IMR-90 (cell line): ENCODE data around the gene TBC1D3H. TPM values are rescaled to one million over a fixed set of nuclear protein-coding genes. Genes with fewer than 3 reads are reported as not detected.
"Not testable (repeated sequence)": the region's sequence is repeated elsewhere in the genome, so short reads cannot be mapped to it uniquely, and the experiment has no call there.

Experiments
- ATAC-seq: fragments of 200-7000 bp; cut with Tn5 transposase; 2 replicates; pipeline ENCODE4 v1.9.1; 2020; ENCODE audit warnings: low read depth, mild to moderate bottlenecking, moderate library complexity
- Bru-seq: library from RNA; stranded (reverse); fragments of 400-500 nt; gene quantifications from one replicate; lab custom pipeline; 2021; lab: Mats Ljungman, UMichigan
- BruChase-seq, 2 experiments: library from RNA; stranded (reverse); fragments of 400-500 nt; gene quantifications; one replicate each; lab custom pipeline; 2021; lab: Mats Ljungman, UMichigan
- BruUV-seq: library from RNA; stranded (reverse); fragments of 400-500 nt; replicated peaks from 2 replicates; lab custom pipeline; 2021; lab: Mats Ljungman, UMichigan
- CTCF ChIA-PET: fragments of 300-600 bp; formaldehyde crosslinking; extraction: SDS; loops from one replicate; lab custom pipeline; 2021; ENCODE audit warnings: antibody characterized with exemption; lab: Yijun Ruan, JAX
- POLR2A ChIA-PET: fragments of 300-600 bp; sonication (Branson Sonifier 250); formaldehyde crosslinking; loops from one replicate; lab custom pipeline; 2022; ENCODE audit warnings: antibody characterized with exemption; ENCODE audit not compliant: unreplicated experiment; lab: Charles Lee
- DNase-seq: peaks from one replicate; pipeline ENCODE4 v3.0.0; 2013
- H2AFZ ChIP-seq: replicated peaks from 2 replicates; pipeline ENCODE3; 2013; ENCODE audit warnings: low read length, mild to moderate bottlenecking; ENCODE audit not compliant: poor library complexity
- H2AK5ac ChIP-seq: 2 replicates; pipeline ENCODE4 v1.6.1; 2013; ENCODE audit warnings: low read depth, low read length, inconsistent platforms
- H2AK9ac ChIP-seq: replicated peaks from 2 replicates; pipeline ENCODE3; 2013; ENCODE audit warnings: mild to moderate bottlenecking, low read depth, low read length, moderate library complexity; ENCODE audit not compliant: poor library complexity
- H2BK120ac ChIP-seq: 2 replicates; pipeline ENCODE4 v1.6.1; 2013; ENCODE audit warnings: low read depth, low read length, inconsistent platforms
- H2BK15ac ChIP-seq: 3 replicates; pipeline ENCODE4 v1.6.1; 2013; ENCODE audit warnings: low read depth, low read length, inconsistent platforms
- H2BK20ac ChIP-seq: 2 replicates; pipeline ENCODE4 v1.6.1; 2013; ENCODE audit warnings: low read depth, mild to moderate bottlenecking, inconsistent platforms, low read length, moderate library complexity
- H2BK5ac ChIP-seq: 2 replicates; pipeline ENCODE4 v1.6.1; 2013; ENCODE audit warnings: mild to moderate bottlenecking, low read depth, low read length, inconsistent platforms; ENCODE audit not compliant: poor library complexity, severe bottlenecking
- H3K14ac ChIP-seq: replicated peaks from 2 replicates; pipeline ENCODE4 v1.6.1; 2013; ENCODE audit warnings: low read depth, low read length, inconsistent platforms
- H3K18ac ChIP-seq: 2 replicates; pipeline ENCODE4 v1.6.1; 2013; ENCODE audit warnings: low read depth, low read length, control low read depth
- H3K23ac ChIP-seq: 2 replicates; pipeline ENCODE4 v1.6.1; 2013; ENCODE audit warnings: low read depth, low read length, inconsistent platforms
- H3K27ac ChIP-seq: 2 replicates; pipeline ENCODE4 v1.5.1; 2013; ENCODE audit warnings: mild to moderate bottlenecking, control low read depth, low read length; ENCODE audit not compliant: insufficient read depth
- H3K27me3 ChIP-seq: 2 replicates; pipeline ENCODE4 v1.6.1; 2013; ENCODE audit warnings: low read length; ENCODE audit not compliant: control insufficient read depth, insufficient read depth
- H3K36me3 ChIP-seq: 2 replicates; pipeline ENCODE4 v1.6.1; 2013; ENCODE audit warnings: low read length, mixed read lengths; ENCODE audit not compliant: control insufficient read depth, insufficient read depth
- H3K4ac ChIP-seq: 2 replicates; pipeline ENCODE4 v1.6.1; 2013; ENCODE audit warnings: low read depth, low read length, inconsistent platforms
- H3K4me1 ChIP-seq: 2 replicates; pipeline ENCODE4 v1.6.1; 2013; ENCODE audit warnings: low read length, mixed read lengths; ENCODE audit not compliant: control insufficient read depth, insufficient read depth
- H3K4me2 ChIP-seq: 2 replicates; pipeline ENCODE4 v1.6.1; 2013; ENCODE audit warnings: low read depth, mild to moderate bottlenecking, control low read depth, low read length, moderate library complexity
- H3K4me3 ChIP-seq: 2 replicates; pipeline ENCODE4 v1.5.1; 2013; ENCODE audit warnings: low read depth, mild to moderate bottlenecking, control low read depth, low read length, moderate library complexity; ENCODE audit not compliant: insufficient read depth
- H3K56ac ChIP-seq: 2 replicates; pipeline ENCODE4 v1.6.1; 2013; ENCODE audit warnings: low read length, inconsistent platforms; ENCODE audit not compliant: insufficient read depth; ENCODE audit errors: extremely low read depth
- H3K79me1 ChIP-seq, 2 experiments: 2 replicates each; pipeline ENCODE4 v1.6.1; 2013; ENCODE audit warnings: low read length in 2 of 2, inconsistent platforms in 1 of 2, low read depth in 1 of 2
- H3K9ac ChIP-seq: 2 replicates; pipeline ENCODE4 v1.6.1; 2013; ENCODE audit warnings: low read depth, low read length, control low read depth
- H3K9me1 ChIP-seq: 2 replicates; pipeline ENCODE4 v1.6.1; 2013; ENCODE audit warnings: low read length, inconsistent platforms; ENCODE audit not compliant: insufficient read depth
- H3K9me3 ChIP-seq: 2 replicates; pipeline ENCODE4 v1.6.1; 2013; ENCODE audit warnings: low read length; ENCODE audit not compliant: control insufficient read depth, insufficient read depth
- H4K20me1 ChIP-seq: 2 replicates; pipeline ENCODE4 v1.6.1; 2013; ENCODE audit warnings: low read length, inconsistent platforms; ENCODE audit not compliant: insufficient read depth
- H4K5ac ChIP-seq: 2 replicates; pipeline ENCODE4 v1.6.1; 2013; ENCODE audit warnings: mild to moderate bottlenecking, low read depth, low read length, control low read depth
- H4K8ac ChIP-seq, 2 experiments: 2 replicates each; pipeline ENCODE4 v1.6.1; 2013; ENCODE audit warnings: low read depth in 2 of 2, low read length in 2 of 2, control low read depth in 1 of 2, inconsistent platforms in 1 of 2
- H4K91ac ChIP-seq: 2 replicates; pipeline ENCODE4 v1.6.1; 2013; ENCODE audit warnings: low read depth, low read length, inconsistent platforms; ENCODE audit not compliant: insufficient read depth
- WGBS, 2 experiments: methylation state at CpG; one replicate each; pipeline versions ENCODE4 v1.1.5 to v1.1.7; 2013; ENCODE audit warnings: missing lambda C conversion rate in 2 of 2; ENCODE audit not compliant: insufficient read length in 1 of 2; ENCODE audit errors: extremely low coverage in 2 of 2; 5-methylcytosine and 5-hydroxymethylcytosine counted together
- dilution Hi-C: fragments of 300-500 bp; cut with HindIII; formaldehyde crosslinking; loops from one replicate; pipeline ENCODE4 v1.14.3; 2018; ENCODE audit warnings: low sequenced_read_pairs; ENCODE audit not compliant: unreplicated experiment
- in situ Hi-C: fragments of 300-500 bp; cut with MboI; formaldehyde crosslinking; loops from 3 replicates; pipeline ENCODE4 v1.14.3; 2019; ENCODE audit warnings: low sequenced_read_pairs, inconsistent platforms, mixed read lengths
- intact Hi-C: fragments of 100-400 bp; cut with micrococcal nuclease; formaldehyde crosslinking; loops from 2 replicates; pipeline ENCODE4 v1.10.0; 2022
- long read RNA-seq: library from polyadenylated mRNA; unstranded; transcript quantifications from one replicate; pipeline ENCODE4 v2.0.0, GENCODE V29; 2021; ENCODE audit not compliant: unreplicated experiment
- polyA plus RNA-seq, 3 experiments: library from polyadenylated mRNA; depleted of rRNA; stranded (reverse); fragments of >200 nt; gene quantifications; 2 replicates each; pipeline ENCODE4 v1.2.3, GENCODE V29; 2012; ENCODE audit warnings: low replicate concordance in 1 of 3
- total RNA-seq: library from RNA; depleted of rRNA; stranded (reverse); fragments of >200 nt; gene quantifications from 2 replicates; pipeline ENCODE4 v1.2.3, GENCODE V29; 2012; rRNA removed

Gene TBC1D3H
- total RNA-seq (not detected in 2 replicates), polyA plus RNA-seq (2012; rRNA removed) (not detected in 2 replicates), Bru-seq, nascent RNA (not detected), BruChase-seq, experiment 1, labeled RNA remaining after a 6-hour chase (not detected), BruChase-seq, experiment 2, labeled RNA remaining after a 2-hour chase (not detected)
- polyA plus RNA-seq (2012; cell fraction: cytosol; rRNA removed): not detected in 2 replicates
- polyA plus RNA-seq (2012; cell fraction: nucleus; rRNA removed; ENCODE audit: low replicate concordance): not detected in 2 replicates
- long read RNA-seq: 0 reads

- H2AFZ ChIP-seq, dilution Hi-C loops, H3K4me2 ChIP-seq, POLR2A ChIA-PET, H3K36me3 ChIP-seq, H2BK120ac ChIP-seq, H3K9me1 ChIP-seq, ATAC-seq, BruUV-seq, H3K18ac ChIP-seq, H2BK20ac ChIP-seq, H4K20me1 ChIP-seq, H4K91ac ChIP-seq, H3K4ac ChIP-seq, H4K5ac ChIP-seq, H2BK15ac ChIP-seq, H2AK5ac ChIP-seq, H3K56ac ChIP-seq, in situ Hi-C loops, H3K27me3 ChIP-seq, intact Hi-C loops, H3K9me3 ChIP-seq, H3K9ac ChIP-seq, H2AK9ac ChIP-seq, H3K4me1 ChIP-seq, H3K79me1 ChIP-seq, H4K8ac ChIP-seq, H3K23ac ChIP-seq, H3K27ac ChIP-seq, H3K14ac ChIP-seq, H2BK5ac ChIP-seq, CTCF ChIA-PET, H3K4me3 ChIP-seq: not testable (repeated sequence)
- peak; percentile 0 for DNase-seq
- 35% methylated on average over 2 of the region's 19 CpGs; no CpG with 5 or more reads in 1 of the 2 experiments for WGBS, 2 experiments
Observed at GRCh38 chr17:36388385-36389245, at the start of gene TBC1D3H. Gene TBC1D3H (minus strand): TSS chr17:36388435. CDS start chr17:36386895, 1,540 bp downstream.

- H2BK15ac ChIP-seq, H2BK120ac ChIP-seq, ATAC-seq, H3K79me1 ChIP-seq, DNase-seq, H4K91ac ChIP-seq, POLR2A ChIA-PET, BruUV-seq, H2BK20ac ChIP-seq, H3K4me3 ChIP-seq, H3K23ac ChIP-seq, H2BK5ac ChIP-seq, H3K18ac ChIP-seq, H2AK5ac ChIP-seq, H3K9ac ChIP-seq, H2AFZ ChIP-seq, H3K27ac ChIP-seq, H3K27me3 ChIP-seq, H3K4me1 ChIP-seq, H3K14ac ChIP-seq, H3K36me3 ChIP-seq, H3K4me2 ChIP-seq, dilution Hi-C loops, H4K20me1 ChIP-seq, in situ Hi-C loops, H3K56ac ChIP-seq, H2AK9ac ChIP-seq, H3K9me3 ChIP-seq, intact Hi-C loops, H4K8ac ChIP-seq, CTCF ChIA-PET, H3K9me1 ChIP-seq, H4K5ac ChIP-seq, H3K4ac ChIP-seq: not testable (repeated sequence)
- WGBS, 2 experiments: no CpG with 5 or more reads among the region's 13 CpGs
Observed at GRCh38 chr17:36428891-36429290, 40.7 kb upstream of the TBC1D3H start.
